ENCODE measurements around the gene TMSB15C.
"Not testable (repeated sequence)": the region's sequence is repeated elsewhere in the genome, so short reads cannot be mapped to it uniquely, and the experiment has no call there.

Gene TMSB15C

DNA sequence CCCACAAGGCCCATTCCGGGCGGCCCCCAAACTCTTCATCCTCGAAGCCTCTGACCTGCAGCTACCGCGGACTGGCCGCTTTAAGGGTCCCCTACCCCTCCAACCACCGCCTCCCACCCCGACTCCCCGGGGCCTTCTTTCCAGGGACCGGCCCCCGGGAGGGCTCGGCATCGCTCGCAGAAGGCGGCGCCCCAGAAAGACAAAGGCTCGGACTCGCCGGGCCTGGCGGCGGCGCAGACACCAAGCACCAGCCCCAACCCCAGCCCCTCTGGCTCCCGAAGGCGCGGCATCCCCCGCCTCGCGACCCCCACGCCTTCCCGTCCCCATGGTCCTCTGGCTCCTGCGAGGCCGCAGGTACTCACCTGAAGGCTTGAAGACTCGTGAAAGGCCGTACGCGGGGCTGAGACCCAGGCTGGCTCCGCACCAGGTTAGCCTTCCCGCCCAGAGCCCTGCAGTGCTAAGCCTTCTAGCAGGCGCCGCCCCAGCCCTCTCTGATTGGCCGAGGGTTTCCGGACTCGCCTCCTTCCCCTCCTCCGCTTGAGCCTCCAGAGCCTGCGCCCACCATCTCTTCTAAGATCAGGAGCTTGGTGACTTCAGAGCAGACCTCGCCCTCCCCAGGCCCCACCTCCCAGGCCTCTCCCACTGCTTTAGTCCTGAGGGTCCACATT, at the start of gene TMSB15C:
Gene TMSB15C, minus strand, starts transcription at position 459 of the 668 bp plus-strand sequence.
- not testable (repeated sequence) for DNase-seq

DNA sequence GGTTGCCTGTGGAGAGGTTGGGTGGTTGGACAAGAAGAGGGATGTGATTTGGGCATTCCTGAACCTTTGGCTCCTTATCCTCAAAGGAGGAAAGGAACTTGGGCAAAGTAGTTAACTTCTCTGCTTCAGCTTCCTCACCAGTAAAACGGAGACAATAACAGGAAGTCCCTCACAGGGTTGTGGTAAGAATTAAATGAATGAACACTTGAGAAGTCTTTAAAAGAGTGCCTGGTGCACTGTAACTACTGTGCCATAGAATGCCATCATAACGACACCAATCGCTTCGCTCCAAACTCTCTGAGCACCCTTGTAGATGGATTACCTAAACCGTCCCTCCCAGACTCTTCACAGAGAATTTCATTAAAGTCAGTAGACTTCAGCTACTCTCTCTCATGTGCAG, 46.8 kb upstream of the TMSB15C start:
- no peak for DNase-seq

DNA sequence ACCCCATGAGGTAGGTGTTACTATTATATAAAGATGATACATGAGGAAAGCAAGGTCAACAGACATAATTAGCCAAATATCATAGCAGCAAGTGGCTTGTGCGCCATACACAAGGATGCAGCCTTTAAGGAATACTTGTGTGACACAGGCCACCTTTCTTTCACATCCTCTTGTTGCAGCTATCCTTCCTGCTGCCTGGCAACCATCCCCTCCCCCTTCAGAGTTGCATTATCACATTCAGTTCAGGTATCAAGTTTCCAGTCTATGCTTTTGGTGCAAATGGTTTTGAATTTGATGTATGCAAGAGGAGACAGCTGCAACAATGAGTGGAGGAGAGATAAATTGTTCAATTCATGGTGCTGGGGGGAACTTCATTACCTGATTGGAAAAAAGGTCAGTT, 42.7 kb upstream of the TMSB15C start:
- DNase-seq, result no peak

DNA sequence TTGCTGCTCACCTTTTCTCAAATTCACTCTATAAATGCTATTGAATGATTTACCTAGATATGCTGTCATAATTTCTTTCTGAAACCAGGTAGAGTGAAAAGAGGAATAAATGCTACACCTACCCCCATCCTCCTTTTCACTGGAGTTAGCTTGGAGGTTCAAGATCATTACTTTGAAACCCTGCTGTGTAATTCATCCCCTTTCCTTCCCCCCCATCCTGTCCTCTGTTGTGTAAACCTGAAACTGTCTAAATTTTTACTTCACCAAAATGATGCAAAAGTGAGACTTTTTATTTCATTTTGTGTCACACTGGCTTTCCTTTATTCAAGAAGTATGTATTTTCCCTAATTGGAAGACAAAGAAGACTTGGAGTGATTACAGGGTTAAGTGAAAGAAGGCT, 41.7 kb upstream of the TMSB15C start:
- DNase-seq, result no peak

DNA sequence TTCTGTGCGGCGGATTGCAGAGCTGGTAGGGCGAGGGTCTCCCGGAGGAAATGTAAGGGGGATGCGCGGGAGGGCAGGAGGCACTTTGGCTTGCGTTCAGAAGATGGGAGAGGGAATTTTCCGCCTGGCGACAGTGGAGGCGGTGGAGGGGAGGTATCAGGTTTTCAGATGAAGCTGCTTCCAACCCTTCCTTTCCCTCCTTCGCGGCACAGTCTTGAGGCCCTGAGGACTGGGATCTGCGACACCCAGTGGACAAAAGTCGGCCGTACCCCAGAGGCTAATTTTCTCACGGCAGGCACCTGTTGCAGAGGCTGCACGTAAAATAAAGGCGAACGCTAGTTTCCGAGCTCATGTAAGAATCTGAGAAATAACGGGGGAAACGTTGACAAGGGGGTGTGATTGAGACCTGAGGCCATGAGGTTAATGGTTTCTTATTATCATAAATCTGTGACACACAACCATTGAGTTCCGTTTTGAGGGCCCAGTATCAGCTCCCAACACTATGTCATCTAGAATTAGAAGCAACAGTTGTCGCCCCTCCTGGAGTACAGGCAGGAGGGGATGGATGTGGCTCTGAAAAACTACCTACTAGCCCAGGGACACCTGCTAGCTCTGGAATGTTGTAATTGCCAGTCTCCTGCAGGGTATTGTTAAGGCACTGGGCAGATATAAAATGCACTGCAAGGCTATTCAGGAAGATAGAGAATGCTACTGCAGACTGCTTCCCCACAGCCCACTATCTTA, 37.4 kb upstream of the TMSB15C start:
- DNase-seq, result peak; percentile 64

DNA sequence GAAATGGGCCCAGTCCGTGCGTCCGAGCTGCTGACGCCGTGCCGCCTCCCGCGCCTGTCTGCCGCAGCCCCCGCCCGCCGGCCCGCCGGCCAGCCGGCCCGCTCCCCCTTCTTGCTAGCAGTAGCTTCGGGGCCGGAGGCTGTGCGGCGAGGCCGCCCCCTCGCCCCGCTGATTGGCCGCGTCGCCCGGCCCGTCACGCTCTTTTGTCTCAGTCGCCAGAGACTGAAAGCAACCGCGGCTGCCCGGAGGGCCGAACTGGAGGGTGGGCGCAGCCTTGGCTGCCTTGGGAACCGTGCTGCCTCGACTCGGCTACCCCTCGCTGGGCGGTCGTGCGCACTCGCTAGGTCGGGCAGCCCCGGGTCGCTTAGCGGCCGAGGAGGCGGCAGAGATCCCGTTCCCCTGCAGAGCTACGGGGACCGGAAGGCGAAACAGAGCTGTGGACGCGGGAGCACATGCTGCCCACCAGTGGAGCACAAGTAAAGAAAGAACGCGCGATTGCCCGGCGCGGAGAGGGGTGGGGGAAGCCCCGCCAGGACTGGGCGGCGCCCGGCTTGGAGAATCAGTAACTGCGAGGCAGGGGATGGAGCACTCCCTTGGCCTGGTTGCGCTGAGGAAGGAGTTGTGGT, 36.4 kb upstream of the TMSB15C start, which contains the start of gene ZCCHC18:
Gene ZCCHC18, plus strand, starts transcription at position 198 of the 626 bp plus-strand sequence. CDS start 1,589 bp downstream, outside the sequence.
- DNase-seq, result peak; percentile 57

DNA sequence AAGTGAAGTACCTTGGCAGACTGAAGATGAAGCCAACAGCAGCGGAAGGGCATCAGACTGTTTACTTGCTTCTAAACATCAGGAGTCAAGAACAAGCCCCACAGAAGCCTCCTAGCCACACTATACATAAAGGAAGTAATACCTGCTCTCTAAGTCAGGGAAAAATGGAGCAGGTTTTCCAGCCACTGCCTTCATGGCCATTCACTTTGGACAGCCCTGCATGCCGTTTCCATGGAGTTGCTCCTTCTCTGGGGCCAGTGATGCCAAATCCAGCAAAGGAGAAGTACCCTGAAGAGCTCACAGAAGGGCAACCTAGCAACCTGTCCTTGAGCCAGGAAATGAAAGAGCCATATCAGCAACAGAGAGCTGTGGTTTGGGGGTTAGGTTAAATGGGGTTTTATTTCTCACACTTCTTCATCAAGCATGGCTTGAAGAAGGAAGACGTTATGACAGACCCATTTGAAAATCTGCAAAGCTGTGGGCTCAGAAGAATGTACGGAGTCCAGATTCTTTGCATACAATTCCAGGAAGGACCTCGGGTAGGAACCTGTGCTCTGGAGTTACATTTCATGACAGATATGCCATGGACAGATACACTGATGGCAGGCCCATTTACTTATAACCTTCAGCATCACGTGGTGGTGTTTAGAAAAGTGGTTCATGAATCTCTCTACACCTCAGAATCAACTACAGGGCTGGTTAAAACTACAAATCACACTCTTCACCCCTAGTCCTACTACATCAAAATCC, 34.6 kb upstream of the TMSB15C start:
- DNase-seq, result peak; percentile 5

DNA sequence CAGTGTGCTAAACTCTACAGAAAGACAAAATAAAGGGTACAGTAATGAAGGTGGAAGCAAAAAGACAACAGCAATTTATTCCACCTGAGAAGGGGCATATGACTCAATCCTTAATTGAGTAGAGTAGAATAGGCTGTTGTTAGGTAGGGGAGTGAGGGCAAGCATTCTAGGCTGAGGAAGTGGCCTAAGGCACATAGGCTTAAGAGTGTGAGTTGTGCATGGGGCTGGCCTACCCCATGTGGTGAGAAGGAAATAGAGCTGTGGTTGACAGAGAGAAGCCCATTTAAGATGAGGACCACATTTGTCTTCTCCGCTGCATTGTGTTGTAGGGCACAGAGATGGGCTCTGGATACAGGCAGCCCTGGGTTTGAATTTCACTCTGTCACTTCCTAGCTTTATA, 32.9 kb upstream of the TMSB15C start:
- no peak for DNase-seq

DNA sequence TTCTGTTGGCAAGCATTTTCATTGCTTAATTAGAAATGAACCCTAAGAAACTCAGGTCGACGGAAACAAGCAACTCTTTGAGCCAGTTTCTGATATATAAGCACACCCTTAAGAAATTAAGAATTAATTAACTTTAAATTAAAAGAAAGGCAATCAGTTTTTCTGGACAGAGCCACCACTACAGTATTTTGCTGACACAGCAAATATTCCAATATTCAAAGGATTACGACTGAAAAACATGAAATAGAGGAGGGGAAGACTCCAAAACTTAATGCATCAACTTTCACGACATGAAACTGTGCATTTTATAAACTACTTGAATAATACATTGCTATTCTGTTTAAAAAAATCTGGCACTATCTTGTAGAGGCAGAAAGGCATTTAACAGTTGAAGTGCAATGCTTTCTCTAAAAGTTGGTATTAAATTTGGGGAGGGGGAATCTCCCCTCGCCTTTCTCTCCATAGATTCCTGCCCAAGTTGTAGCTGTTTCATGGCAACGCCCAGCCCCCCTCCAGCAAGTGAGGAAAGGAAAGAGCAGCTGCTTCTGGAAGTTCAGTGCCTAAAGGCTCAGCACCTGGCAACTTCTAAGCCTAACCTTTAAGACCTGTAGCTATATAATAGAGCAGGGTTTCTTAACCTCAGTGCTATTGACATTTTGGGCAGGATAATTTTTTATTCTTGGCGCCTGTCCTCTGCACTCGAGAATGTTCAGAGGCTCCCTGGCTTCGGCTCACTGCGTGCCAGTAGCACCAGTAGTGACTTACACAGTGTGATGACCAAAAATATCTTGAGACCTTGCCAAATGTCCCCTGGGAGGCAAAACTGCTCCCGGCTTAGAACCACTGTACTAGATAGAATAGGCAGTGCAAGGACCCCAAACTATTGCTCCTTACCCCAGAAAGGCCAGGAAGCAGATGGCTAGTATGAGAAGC, 29.6 kb upstream of the TMSB15C start:
- no peak for DNase-seq

DNA sequence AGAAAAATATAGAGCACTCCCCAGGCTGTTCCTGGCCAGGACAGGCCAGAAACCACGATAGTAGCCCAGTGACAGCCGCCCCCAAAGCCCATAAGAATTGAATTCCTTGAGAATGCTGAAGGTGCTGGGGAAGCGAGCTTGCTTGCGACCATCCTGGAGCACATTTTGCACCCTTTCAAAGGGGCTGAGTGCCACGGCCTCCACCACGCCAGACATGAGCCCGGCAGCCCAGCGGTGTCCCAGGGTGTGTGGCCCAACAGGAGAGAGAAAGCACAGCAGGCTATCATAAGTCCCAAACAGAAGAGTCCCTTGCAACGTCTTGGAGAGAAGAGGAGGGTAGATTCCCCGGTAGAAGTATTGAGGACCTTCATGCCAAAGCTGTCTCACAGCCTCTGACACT, 28.6 kb upstream of the TMSB15C start:
- no peak for DNase-seq

DNA sequence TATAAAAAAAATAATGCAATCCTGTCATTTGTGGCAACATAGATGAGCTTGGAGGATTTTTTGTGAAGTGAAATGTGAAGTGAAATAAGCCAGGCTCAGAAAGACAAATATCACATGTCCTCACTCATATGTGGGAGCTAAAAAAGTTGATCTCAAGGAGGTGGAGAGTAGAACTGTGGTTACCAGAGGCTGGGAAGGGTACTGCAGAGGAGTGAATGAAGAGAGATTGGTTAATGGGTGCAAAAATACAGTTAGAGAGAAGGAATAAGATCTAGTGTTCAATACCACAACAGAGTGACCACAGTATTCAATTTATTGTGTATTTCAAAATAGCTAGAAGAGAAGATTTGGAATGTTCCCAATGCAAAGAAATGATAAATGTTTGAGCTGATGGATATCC, 22.9 kb upstream of the TMSB15C start:
- no peak for DNase-seq

DNA sequence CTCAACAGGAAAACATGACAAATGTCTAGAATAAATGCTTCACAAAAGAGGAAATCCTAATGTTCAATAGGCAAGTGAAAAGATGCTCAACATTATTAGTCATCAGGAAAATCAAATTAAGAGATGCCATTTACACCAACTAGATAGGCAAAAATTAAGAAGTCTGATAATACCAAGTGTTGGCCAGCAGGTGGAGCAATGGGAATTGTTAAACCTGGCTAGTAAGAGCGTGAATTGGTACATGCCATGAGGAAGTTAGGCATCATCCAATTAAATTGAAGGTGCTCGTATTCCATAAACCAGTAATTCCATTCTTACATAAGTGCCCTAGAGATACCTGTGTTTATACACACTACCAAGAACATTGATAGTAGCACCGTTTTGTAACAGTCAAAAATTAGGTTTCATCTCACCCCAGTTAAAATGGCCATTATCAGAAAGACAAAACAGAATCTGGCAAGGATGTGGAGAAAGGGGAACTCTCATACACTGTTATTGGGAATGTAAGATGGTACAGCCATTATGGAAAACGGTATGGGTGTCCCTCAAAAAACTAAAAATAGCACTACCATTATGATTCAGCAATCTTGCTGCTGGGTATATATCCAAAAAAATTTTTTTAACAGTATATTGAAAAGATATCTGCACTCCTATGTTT, 22.2 kb upstream of the TMSB15C start:
- DNase-seq, result peak; percentile 71

DNA sequence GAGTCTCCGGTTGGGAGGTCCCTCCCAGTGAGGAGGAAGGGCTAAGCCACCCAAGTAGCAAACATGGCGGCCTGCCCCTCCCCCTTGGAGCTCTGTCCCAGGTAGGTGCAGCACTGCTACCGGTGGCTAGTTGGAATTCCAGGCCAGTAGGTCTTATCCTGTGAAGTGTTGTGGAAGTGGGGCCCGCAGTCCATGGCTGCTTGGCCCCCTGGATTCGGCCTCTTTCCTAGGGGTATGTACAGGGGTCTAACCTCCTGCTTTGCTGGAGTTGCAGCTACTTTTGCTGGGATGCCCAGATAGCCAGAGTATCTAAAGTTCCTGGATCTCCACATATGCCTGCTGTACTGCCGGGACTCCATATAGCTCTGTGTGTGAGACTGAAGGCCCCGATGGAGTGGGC, 9.9 kb upstream of the TMSB15C start:
- no peak for DNase-seq

DNA sequence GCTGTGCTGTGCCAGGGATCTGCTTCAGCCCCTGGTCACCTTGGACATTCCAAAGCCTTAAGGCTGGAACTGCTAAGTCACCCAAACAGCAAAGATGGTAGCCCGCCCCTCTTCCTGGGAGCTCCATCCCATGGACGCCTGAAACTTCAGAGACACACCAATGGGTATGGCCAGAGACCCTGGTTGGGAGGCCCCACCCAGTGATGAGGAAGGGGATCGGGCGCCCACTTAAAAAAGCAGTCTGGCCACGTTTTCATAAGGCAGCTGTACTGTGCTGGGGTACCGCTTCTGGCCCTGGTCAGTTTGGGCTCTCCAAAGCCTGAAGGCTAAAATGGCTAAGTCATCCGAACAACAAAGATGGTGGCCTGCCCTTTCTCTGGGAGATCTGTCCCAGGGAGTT, 9.4 kb upstream of the TMSB15C start:
- no peak for DNase-seq

DNA sequence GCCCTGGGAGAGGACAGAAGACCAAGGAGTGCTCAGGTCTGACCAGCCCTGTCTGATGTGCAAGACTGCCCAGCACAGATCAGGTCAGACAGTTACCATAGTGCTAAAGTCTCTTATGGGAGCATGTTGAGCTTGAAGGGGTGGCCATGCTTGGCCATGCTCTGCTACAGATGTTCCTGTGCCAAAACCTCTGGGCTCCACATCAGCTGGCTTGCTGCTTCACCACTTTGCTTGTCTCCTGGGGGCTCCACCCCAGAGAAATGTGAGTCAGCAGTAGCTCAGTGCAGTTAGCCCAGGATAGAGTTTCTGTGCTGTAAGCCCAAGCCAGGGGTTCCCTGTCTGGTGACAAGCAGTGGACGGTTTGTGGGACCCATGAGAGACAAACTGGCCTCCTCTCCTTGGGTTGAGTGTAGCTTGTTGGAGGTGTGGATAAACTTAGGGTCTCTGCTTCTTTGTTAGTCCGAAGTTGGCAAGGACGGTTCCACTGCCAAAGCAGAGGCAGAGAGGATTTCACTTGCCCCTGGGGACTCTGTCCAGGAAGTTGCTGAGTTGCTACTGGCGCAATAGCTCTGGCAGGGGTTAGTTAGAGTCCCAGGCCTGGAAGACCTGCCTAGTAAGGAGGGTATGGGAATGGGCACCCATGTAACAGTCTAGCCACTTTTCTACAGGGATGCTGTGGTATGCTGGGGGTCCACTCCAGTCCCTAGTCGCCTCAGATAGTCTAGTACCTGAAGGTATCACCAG, 8.7 kb upstream of the TMSB15C start:
- no peak for DNase-seq

DNA sequence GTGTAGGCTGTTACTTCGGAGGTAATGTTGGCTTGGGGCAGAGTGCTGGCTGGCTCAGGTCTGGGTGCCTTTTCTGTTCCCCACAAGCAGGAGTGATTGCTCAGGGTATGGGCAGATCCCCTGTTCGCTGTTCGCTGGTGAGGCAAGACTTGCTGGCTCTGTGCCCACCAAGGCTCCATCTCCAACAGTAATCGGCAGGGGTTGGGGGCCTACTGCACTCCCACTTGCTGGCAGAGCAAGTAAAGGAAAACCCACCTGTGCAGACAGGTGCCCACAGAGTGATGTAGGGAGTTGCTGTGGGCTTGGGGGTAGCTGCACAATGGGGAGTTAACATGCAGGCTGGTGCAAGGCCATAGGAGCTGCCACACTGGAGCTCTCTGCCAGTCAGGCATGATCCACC, 8.0 kb upstream of the TMSB15C start:
- DNase-seq, result no peak

DNA sequence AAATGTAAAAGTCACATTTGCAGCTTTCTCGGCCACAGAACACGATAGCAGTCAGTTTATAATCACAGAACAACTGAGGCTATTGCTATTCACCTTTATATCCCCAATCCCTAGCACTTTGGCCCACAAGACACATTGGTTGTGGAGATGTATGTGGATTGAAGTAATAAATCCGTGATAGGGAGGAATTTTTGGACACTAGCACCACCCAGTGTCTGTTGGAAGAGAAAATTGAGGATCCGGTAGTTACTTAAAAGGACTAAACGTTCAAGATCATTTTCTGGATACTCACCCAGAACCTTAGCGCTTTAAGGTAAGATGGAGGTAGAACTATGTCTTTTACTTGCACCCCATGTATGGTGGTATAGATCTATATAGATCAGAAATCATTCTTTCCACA, 1.8 kb upstream of the TMSB15C start:
- DNase-seq, result not testable (repeated sequence)

DNA sequence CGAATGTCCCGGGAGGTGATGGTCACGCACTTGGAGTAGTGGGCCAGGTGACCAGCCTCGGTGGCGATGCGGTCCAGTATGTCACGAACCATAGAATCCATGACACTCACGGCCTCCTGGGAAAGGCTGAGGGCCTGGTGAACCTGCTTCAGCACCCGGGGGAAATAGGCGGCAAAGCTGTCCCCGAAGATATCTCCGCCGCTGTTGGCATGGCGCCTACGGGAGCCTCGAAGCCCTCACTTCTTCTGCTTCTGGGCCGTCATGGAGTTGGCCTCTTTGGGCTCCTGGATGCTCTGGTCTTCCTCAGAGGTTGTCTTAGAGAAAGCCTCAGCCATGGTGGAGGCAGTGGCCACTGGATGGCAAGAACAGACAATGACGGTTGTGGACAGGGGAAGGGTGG, 13.4 kb downstream of the TMSB15C start:
- DNase-seq, result not testable (repeated sequence)

DNA sequence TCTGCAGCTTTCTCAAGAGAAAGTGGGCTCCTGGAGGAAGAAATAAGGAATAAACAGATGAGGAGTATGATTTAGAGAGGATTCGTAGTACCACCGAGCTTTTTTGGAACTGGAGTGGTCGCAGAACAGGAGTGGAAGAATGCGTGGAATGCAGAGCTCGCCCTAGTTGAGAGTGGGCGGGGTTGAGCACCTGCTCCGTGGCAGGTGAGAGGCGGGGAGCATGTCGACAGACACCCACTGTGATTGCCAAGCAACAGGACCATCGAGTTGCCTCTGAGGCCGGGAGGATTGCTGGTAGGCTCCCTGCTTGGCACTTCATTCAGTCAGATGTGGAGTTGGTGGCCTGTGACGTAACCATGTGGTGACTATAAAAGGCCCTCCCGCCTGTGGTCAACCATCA, 21.1 kb downstream of the TMSB15C start:
- DNase-seq, result not testable (repeated sequence)

DNA sequence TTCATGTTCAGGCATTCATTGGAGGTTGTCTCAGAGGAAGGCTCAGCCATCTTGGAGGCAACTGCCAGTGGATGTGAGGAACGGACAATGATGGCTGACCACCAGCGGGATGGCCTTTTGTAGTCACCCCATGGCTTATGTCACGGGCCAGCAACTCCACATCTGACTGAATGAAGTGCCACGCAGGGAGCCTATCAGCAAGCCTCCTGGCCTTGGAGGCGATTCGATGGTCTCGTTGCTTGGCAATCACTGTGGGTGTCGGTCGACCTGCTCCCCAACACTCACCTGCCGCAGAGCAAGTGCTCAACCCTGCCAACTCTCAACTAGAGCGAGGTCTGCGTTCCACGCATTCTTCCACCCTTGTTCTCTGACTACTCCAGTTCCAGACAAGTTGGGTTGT, 28.9 kb downstream of the TMSB15C start:
- DNase-seq, result no peak

DNA sequence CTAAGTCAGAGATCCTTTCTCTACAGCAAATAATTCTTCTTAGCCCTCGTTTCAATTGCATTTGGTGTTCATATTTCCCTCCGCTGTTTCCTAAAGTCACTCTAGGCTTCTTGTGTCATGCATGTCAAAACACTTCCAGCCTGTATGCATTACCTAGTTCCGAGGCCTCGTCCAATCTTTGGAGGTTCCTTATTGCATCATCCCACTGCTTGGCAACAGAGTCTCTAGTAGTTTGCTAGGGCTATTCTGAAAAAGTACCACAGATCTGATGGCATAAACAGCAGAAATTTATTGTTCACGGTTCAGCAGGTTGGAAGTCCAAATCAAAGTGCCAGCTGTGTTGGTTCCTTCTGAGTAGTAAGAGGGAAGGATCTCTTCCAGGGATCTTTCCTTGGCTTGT, 30.4 kb downstream of the TMSB15C start:
- DNase-seq, result no peak

Measured in OCI-M1 (cell line).